OCI-LY3 (cell line): ENCODE measurements around the gene ENOX2.

Experiments
- EZH2phosphoT487 ChIP-seq: fragments of 200-600 bp; shearing (Covaris generic); IDR thresholded peaks from 2 replicates; pipeline ENCODE4 v1.6.1; 2018; ENCODE audit warnings: antibody characterized with exemption, mixed run types, low read depth
- TF ChIP-seq, protein P1 (sequence below): fragments of 200-600, 300-600 bp; sonication (generic); IDR thresholded peaks from 2 replicates; pipeline ENCODE4 v1.5.1; 2014; ENCODE audit warnings: antibody characterized with exemption, low read length, low read depth

DNA sequence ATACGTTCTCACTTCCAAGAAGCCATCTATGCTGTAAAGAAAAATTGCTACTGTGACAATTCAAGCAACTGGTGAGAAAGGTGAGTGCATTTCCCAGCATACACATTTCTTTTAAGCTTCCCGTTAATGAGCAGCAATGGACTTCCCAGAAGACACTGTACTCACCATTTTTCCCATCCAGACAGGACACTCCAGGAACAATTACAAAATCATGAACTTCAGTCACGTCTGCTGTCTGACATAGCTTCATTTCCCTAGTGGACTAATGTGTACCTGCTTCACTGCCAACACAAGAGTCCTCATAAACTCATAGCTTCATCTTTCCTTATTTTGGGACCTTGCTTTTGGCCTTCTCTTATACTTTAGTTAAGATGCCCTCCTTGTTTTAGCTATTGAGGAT, 156.9 kb downstream of the ENOX2 start:
- TF ChIP-seq, protein P1, sequence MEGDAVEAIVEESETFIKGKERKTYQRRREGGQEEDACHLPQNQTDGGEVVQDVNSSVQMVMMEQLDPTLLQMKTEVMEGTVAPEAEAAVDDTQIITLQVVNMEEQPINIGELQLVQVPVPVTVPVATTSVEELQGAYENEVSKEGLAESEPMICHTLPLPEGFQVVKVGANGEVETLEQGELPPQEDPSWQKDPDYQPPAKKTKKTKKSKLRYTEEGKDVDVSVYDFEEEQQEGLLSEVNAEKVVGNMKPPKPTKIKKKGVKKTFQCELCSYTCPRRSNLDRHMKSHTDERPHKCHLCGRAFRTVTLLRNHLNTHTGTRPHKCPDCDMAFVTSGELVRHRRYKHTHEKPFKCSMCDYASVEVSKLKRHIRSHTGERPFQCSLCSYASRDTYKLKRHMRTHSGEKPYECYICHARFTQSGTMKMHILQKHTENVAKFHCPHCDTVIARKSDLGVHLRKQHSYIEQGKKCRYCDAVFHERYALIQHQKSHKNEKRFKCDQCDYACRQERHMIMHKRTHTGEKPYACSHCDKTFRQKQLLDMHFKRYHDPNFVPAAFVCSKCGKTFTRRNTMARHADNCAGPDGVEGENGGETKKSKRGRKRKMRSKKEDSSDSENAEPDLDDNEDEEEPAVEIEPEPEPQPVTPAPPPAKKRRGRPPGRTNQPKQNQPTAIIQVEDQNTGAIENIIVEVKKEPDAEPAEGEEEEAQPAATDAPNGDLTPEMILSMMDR = no peak
- no peak for TF ChIP-seq EZH2phosphoT487
